G401.6 (cell line): ENCODE data around the gene PRKAG1.
A peak's percentile ranks its signal among the peaks of the same experiment; 100 is the strongest.

Experiments used
- FAIRE-seq: peaks from 2 replicates; lab custom pipeline; 2012; peaks lifted over from hg19 to GRCh38; lab: Jason Lieb, UNC

PRKAG1 gene

GRCh38 chr12:49008943-49009342 lies 9.6 kb downstream of the PRKAG1 start:
- no peak for FAIRE-seq

- no peak for FAIRE-seq
These were observed 18.2 kb downstream of the PRKAG1 start for GRCh38 chr12:49000346-49000745.

- no peak for FAIRE-seq
These were observed 19.0 kb downstream of the PRKAG1 start, which contains the start of gene DDN for GRCh38 chr12:48999371-49000131. DDN (minus strand) TSS chr12:48999375; CDS start chr12:48999287, 88 bp downstream.

GRCh38 chr12:48998497-48999353 lies 19.9 kb downstream of the PRKAG1 start:
- FAIRE-seq, result no peak

GRCh38 chr12:48997719-48998496 lies 20.7 kb downstream of the PRKAG1 start:
- no peak for FAIRE-seq

- FAIRE-seq, result no peak
These were observed 21.5 kb downstream of the PRKAG1 start for GRCh38 chr12:48996794-48997718.

GRCh38 chr12:48995086-48995879 lies 23.3 kb downstream of the PRKAG1 start:
- peak; percentile 89 for FAIRE-seq

- no peak for FAIRE-seq
These were observed 24.1 kb downstream of the PRKAG1 start for GRCh38 chr12:48994224-48995085.

GRCh38 chr12:48993787-48994186 lies 24.8 kb downstream of the PRKAG1 start:
- no peak for FAIRE-seq

- FAIRE-seq, result no peak
These were observed 27.1 kb downstream of the PRKAG1 start for GRCh38 chr12:48991247-48992050.

GRCh38 chr12:48990552-48990951 lies 28.0 kb downstream of the PRKAG1 start:
- FAIRE-seq, result no peak

GRCh38 chr12:48988030-48988649 lies 30.4 kb downstream of the PRKAG1 start:
- no peak for FAIRE-seq

- FAIRE-seq, result no peak
These were observed 31.8 kb downstream of the PRKAG1 start for GRCh38 chr12:48986720-48987291.

- no peak for FAIRE-seq
These were observed 32.7 kb downstream of the PRKAG1 start for GRCh38 chr12:48985901-48986300.

GRCh38 chr12:48985475-48985897 lies 33.1 kb downstream of the PRKAG1 start:
- FAIRE-seq, result no peak

- no peak for FAIRE-seq
These were observed 36.0 kb downstream of the PRKAG1 start for GRCh38 chr12:48982397-48983080.

- FAIRE-seq, result no peak
These were observed 36.8 kb downstream of the PRKAG1 start for GRCh38 chr12:48981757-48982157.
